KG1 (cell line): ENCODE results near the gene GET3.
"Not testable (repeated sequence)": the region's sequence is repeated elsewhere in the genome, so short reads cannot be mapped to it uniquely, and the experiment has no call there.

Experiments
- DNase-seq: peaks from one replicate; lab custom pipeline; 2025; lab: John Stamatoyannopoulos, UW

GET3 gene

DNA sequence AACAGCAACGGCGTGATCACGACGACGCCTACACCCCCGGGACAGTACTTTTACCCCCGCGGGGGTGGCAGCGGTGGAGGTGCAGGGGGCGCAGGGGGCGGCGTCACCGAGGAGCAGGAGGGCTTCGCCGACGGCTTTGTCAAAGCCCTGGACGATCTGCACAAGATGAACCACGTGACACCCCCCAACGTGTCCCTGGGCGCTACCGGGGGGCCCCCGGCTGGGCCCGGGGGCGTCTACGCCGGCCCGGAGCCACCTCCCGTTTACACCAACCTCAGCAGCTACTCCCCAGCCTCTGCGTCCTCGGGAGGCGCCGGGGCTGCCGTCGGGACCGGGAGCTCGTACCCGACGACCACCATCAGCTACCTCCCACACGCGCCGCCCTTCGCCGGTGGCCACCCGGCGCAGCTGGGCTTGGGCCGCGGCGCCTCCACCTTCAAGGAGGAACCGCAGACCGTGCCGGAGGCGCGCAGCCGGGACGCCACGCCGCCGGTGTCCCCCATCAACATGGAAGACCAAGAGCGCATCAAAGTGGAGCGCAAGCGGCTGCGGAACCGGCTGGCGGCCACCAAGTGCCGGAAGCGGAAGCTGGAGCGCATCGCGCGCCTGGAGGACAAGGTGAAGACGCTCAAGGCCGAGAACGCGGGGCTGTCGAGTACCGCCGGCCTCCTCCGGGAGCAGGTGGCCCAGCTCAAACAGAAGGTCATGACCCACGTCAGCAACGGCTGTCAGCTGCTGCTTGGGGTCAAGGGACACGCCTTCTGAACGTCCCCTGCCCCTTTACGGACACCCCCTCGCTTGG lies 55.0 kb downstream of the GET3 start:
- DNase-seq: peak; percentile 32

DNA sequence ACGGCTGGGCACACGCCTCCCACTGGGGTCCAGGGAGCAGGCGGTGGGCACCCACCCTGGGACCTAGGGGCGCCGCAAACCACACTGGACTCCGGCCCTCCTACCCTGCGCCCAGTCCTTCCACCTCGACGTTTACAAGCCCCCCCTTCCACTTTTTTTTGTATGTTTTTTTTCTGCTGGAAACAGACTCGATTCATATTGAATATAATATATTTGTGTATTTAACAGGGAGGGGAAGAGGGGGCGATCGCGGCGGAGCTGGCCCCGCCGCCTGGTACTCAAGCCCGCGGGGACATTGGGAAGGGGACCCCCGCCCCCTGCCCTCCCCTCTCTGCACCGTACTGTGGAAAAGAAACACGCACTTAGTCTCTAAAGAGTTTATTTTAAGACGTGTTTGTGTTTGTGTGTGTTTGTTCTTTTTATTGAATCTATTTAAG lies 55.6 kb downstream of the GET3 start:
- DNase-seq: no peak

DNA sequence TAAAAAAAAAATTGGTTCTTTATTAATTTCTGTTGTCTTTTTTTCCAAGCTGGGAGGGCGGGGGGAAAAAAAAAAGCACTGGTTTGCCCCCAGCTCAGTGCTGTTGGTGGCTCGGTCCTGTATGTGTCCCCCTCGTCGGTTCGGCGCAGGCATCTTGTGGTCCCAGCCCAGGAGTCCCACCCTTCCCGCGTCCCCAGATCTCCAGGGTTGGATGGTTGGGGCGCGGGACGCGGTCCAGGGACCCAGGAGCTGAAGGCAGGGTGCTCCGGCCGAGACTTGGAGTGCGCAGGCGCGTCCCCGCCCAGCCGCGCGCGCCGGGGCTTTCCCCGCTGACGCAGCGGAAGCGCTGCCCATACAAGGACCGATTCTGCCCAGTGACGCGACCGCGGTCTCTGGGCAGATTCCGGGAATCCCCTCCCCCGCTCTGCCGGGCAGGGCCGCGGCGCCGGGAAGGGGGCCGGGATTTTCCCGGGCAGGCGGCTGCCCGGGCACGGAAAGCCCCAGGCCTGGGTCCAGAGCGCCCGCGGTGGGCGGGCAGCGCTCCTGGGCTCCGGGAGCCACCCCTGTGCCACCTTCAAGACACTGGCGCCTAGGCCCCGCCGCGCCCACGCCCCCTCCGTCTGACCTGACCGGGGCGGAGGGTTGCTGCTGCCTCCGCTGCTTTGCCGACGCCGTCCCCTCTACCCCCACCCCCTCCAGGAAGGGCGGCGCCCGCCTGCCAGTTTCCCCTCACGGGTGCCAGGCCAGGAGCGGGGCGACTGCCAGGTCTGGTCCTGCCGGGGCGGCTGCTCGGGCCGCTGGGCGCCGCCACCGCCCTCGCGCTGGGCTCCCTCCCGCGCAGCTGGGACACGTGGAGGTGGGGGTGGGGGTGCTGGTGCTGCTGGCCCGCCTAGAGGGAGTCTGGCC lies 56.2 kb downstream of the GET3 start:
- peak; percentile 85 for DNase-seq

DNA sequence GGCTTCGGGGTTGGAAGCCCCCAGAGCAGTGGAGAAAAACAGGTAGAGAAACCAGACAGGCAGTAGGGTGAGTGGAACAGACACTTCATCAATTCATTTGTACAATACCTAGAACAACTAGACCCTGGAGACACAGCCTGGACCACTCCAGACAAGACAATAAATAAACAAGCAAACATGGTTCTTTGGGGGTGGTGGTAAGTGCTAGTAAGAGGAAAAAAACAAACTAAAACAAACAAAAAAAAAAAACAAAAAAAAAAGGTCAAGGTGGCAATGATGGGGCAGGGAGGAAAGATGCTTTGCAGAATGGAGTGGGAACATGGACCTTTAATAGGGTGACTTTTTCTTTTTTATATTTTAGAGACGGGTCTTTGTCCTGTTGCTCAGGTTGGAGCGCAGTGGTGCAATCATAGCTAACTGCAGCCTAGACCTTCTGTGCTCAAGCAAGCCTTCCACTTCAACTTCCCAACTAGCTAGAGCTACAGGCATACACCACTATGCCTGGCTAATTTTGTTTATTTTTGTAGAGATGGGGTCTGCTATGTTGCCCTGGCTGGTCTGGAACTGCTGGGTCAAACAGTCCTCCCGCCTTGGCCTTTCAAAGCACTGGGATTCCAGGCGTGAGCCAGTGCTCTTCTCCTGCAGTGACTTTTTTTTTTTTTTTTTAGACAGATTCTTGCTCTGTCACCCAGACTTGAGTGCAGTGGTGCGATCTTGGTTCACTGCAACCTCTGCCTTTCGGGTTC lies 57.1 kb downstream of the GET3 start:
- no peak for DNase-seq

DNA sequence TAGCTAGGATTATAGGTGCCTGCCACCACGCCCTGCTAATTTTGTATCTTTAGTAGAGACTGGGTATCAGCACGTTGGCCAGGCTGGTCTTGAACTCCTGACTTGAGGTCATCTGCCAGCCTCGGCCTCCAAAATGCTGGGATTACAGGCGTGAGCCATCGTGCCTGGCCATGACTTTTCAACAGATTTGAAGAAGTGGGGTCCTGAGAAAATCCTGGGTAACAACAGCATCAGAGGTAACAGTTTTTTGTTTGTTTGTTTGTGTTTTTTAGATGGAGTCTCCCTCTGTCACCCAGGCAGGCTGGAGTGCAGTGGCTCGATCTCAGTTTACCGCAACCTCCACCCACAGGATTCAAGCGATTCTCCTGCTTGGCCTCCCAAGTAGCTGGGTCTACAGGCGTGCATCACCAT lies 57.7 kb downstream of the GET3 start:
- DNase-seq: no peak

DNA sequence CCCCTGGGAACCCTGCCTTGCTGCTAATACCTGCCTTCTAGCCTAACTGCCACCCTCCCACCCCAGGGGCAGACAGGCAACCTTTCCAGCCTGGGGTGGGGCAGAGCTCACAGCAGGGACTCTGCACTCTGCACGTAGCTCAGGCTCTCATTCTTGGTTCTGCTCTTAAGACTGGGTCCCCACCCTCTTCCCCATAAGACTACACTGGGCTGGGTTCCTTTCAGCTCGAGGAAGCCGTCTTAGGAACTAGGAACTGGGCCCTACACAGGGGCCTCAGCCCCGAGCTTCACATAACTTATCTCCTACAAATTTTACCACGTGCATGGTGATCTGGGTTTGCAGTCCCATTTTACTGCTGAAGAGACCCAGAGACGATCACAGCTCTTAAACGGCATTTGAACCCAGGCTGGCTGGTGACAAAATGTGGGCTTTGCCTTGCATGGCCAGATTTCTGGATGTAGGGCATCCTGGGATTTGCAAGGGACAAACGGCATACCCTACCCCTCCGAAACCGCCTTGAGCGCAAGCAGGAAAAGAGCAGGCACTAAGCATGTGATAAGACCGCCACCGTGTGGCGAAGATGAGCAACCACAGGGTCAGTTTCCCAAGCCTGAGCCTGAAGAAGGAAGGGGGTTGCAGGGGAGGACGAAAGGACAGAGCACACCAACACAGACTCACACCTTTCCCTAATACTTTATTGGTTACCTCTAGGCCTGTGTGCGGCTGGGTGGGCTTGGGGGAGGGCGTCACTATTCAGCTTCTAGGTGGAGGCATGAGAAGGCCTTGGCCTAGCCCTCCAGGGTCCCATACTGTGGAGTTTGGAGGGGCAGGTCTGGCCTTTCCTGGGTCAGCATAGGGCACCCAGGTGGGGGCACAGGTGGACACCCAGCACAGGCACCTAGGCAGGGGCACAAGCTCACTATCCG lies 59.1 kb downstream of the GET3 start:
- DNase-seq: peak; percentile 79

DNA sequence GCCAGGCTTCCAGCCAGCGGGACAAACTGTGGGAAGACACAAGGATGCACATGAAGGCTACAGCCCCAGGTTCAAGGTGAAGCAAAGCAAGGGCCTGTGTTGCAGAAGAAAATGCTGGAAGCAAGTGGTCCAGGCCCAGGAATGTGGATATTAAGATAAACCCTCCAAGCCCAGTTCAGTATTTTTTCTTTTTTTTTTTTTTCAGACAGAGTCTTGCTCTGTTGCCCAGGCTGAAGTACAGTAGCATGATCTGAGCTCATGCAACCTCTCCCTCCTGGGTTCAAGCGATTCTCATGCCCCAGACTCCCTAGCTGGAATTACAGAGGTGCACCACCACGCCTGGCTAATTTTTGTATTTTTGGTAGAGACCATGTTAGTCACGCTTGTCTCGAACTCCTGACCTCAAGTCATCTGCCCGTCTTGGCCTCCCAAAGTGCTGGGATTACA lies 59.9 kb downstream of the GET3 start:
- no peak for DNase-seq

DNA sequence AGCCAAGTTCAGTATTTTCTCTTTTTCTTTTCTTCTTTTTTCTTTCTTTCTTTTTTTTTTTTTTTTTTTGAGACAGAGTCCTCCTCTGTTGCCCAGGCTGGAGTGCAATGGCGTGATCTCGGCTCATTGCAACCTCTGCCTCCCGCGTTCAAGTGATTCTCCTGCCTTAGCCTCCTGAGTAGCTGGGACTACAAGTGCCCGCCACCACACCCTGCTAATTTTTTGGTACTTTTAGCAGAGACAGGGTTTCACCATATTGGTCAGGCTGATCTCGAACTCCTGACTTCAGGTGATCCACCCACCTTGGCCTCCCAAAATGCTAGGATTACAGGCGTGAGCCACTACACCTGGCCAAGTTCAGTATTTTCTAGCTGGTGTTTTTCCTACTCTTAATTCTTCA lies 60.3 kb downstream of the GET3 start:
- not testable (repeated sequence) for DNase-seq
